ENCODE data around the gene PCSK6.
"Not testable (repeated sequence)": the region's sequence is repeated elsewhere in the genome, so short reads cannot be mapped to it uniquely, and the experiment has no call there.

PCSK6 gene

GRCh38 chr15:101369676-101370075, 119.8 kb downstream of the PCSK6 start:
- DNase-seq (ENCODE audit: low read depth, low spot score), result no peak
- H3K27ac ChIP-seq, result no peak overlapping the region

- H3K27ac ChIP-seq, result no peak overlapping the region
- no peak for DNase-seq (ENCODE audit: low read depth, low spot score)
These were observed 120.5 kb downstream of the PCSK6 start for GRCh38 chr15:101368861-101369642.

- no peak for DNase-seq (ENCODE audit: low read depth, low spot score)
- no peak overlapping the region for H3K27ac ChIP-seq
These were observed 121.3 kb downstream of the PCSK6 start for GRCh38 chr15:101368086-101368780.

GRCh38 chr15:101366853-101367252, 122.7 kb downstream of the PCSK6 start:
- H3K27ac ChIP-seq, result no peak overlapping the region
- DNase-seq (ENCODE audit: low read depth, low spot score), result no peak

- DNase-seq (ENCODE audit: low read depth, low spot score), result no peak
- no peak overlapping the region for H3K27ac ChIP-seq
These were observed 126.4 kb downstream of the PCSK6 start for GRCh38 chr15:101362986-101363566.

- no peak overlapping the region for H3K27ac ChIP-seq
- no peak for DNase-seq (ENCODE audit: low read depth, low spot score)
These were observed 127.1 kb downstream of the PCSK6 start for GRCh38 chr15:101362359-101362758.

- H3K27ac ChIP-seq, result no peak overlapping the region
- DNase-seq (ENCODE audit: low read depth, low spot score), result no peak
These were observed 128.1 kb downstream of the PCSK6 start for GRCh38 chr15:101361418-101361817.

- H3K27ac ChIP-seq, result peak overlapping the region; percentile 74
- peak; percentile 76 for DNase-seq (ENCODE audit: low read depth, low spot score)
These were observed 130.1 kb downstream of the PCSK6 start for GRCh38 chr15:101359365-101359947.

- peak; percentile 89 for DNase-seq (ENCODE audit: low read depth, low spot score)
- H3K27ac ChIP-seq, result peak overlapping the region; percentile 74
These were observed 130.6 kb downstream of the PCSK6 start for GRCh38 chr15:101358895-101359294.

GRCh38 chr15:101357885-101358284, 131.6 kb downstream of the PCSK6 start:
- DNase-seq (ENCODE audit: low read depth, low spot score), result no peak
- no peak overlapping the region for H3K27ac ChIP-seq

GRCh38 chr15:101357333-101357732, 132.2 kb downstream of the PCSK6 start:
- DNase-seq (ENCODE audit: low read depth, low spot score), result no peak
- H3K27ac ChIP-seq, result no peak overlapping the region

GRCh38 chr15:101356512-101357172, 132.9 kb downstream of the PCSK6 start:
- H3K27ac ChIP-seq; DNase-seq (ENCODE audit: low read depth, low spot score): not testable (repeated sequence)

- no peak overlapping the region for H3K27ac ChIP-seq
- DNase-seq (ENCODE audit: low read depth, low spot score), result no peak
These were observed 133.6 kb downstream of the PCSK6 start for GRCh38 chr15:101355678-101356464.

GRCh38 chr15:101354891-101355623, 134.4 kb downstream of the PCSK6 start:
- DNase-seq (ENCODE audit: low read depth, low spot score), result no peak
- no peak overlapping the region for H3K27ac ChIP-seq

- H3K27ac ChIP-seq, result no peak overlapping the region
- DNase-seq (ENCODE audit: low read depth, low spot score), result no peak
These were observed 136.3 kb downstream of the PCSK6 start for GRCh38 chr15:101353240-101353639.

- no peak for DNase-seq (ENCODE audit: low read depth, low spot score)
These were observed 137.8 kb downstream of the PCSK6 start for GRCh38 chr15:101351736-101352135.

GRCh38 chr15:101349047-101349951, 140.2 kb downstream of the PCSK6 start:
- DNase-seq (ENCODE audit: low read depth, low spot score), result no peak

More at GRCh38 chr15:101351736-101352135, 137.8 kb downstream of the PCSK6 start:
- no peak overlapping the region for H3K27ac ChIP-seq

GRCh38 chr15:101348643-101349042, 140.9 kb downstream of the PCSK6 start:
- no peak overlapping the region for H3K27ac ChIP-seq
- DNase-seq (ENCODE audit: low read depth, low spot score), result no peak

More at GRCh38 chr15:101349047-101349951, 140.2 kb downstream of the PCSK6 start:
- no peak overlapping the region for H3K27ac ChIP-seq
